CD14-positive monocyte (primary cell): ENCODE results near the gene TOLLIP. TPM values are rescaled to one million over a fixed set of nuclear protein-coding genes. Genes with fewer than 3 reads are reported as not detected.

Source experiments
- DNase-seq, 3 donors: peaks; one replicate each; pipeline ENCODE4 v3.0.0-alpha.2; 2011 to 2022
- H2AFZ ChIP-seq: 2 replicates; pipeline ENCODE4 v1.6.0; 2012; ENCODE audit warnings: mild to moderate bottlenecking, low read depth, low read length, inconsistent platforms; ENCODE audit not compliant: insufficient read depth, poor library complexity, severe bottlenecking
- H3K27ac ChIP-seq, 2 donors: 1 replicate in 1 of 2; 2 replicates in 1 of 2; pipeline ENCODE4 v1.5.1; 2012 to 2013; ENCODE audit warnings: low read length in 2 of 2, control low read depth in 1 of 2, inconsistent platforms in 1 of 2, low read depth in 1 of 2, mild to moderate bottlenecking in 1 of 2
- H3K27me3 ChIP-seq, 2 donors: one replicate each; pipeline versions ENCODE4 v1.6.0 to v1.6.1; 2011 to 2013; ENCODE audit warnings: low read length in 2 of 2; ENCODE audit not compliant: control insufficient read depth in 2 of 2, insufficient read depth in 2 of 2
- H3K36me3 ChIP-seq, 2 donors: replicated peaks in 1 of 2; 1 replicate in 1 of 2; 2 replicates in 1 of 2; pipeline versions ENCODE4 v1.5.1 to v1.6.1; 2012 to 2013; ENCODE audit warnings: low read length in 2 of 2, control low read depth in 1 of 2, inconsistent platforms in 1 of 2, mild to moderate bottlenecking in 1 of 2; ENCODE audit not compliant: insufficient read depth in 2 of 2, control insufficient read depth in 1 of 2
- H3K4me1 ChIP-seq, 2 donors: 1 replicate in 1 of 2; 2 replicates in 1 of 2; pipeline versions ENCODE4 v1.5.1 to v1.6.1; 2012 to 2013; ENCODE audit warnings: low read length in 2 of 2, control low read depth in 1 of 2, inconsistent platforms in 1 of 2, mild to moderate bottlenecking in 1 of 2, moderate library complexity in 1 of 2; ENCODE audit not compliant: insufficient read depth in 2 of 2, control insufficient read depth in 1 of 2
- H3K4me2 ChIP-seq: replicated peaks from 2 replicates; pipeline ENCODE3; 2012; ENCODE audit warnings: low read length, moderate library complexity, mild to moderate bottlenecking; ENCODE audit not compliant: poor library complexity, severe bottlenecking; ENCODE audit errors: extremely low read depth
- H3K4me3 ChIP-seq, 3 experiments: fragments of 200-600 bp in 1 of 3; sonication (generic) in 1 of 3; replicated peaks in 1 of 3; 1 replicate in 2 of 3; 2 replicates in 1 of 3; pipeline ENCODE4 v1.5.1; 2011 to 2013; ENCODE audit warnings: low read length in 3 of 3, mild to moderate bottlenecking in 3 of 3, control low read depth in 2 of 3, low read depth in 2 of 3, inconsistent platforms in 1 of 3, moderate library complexity in 1 of 3
- H3K79me2 ChIP-seq: 2 replicates; pipeline ENCODE4 v1.6.0; 2012; ENCODE audit warnings: mild to moderate bottlenecking, control low read depth, inconsistent platforms, low read length, moderate library complexity; ENCODE audit not compliant: insufficient read depth
- H3K9ac ChIP-seq: 2 replicates; pipeline ENCODE4 v1.6.0; 2017; ENCODE audit warnings: low read length, mild to moderate bottlenecking; ENCODE audit not compliant: insufficient read depth, poor library complexity, severe bottlenecking
- H3K9me3 ChIP-seq, 2 donors: replicated peaks in 1 of 2; 1 replicate in 1 of 2; 2 replicates in 1 of 2; pipeline versions ENCODE4 v1.5.1 to v1.6.1; 2012 to 2013; ENCODE audit warnings: low read length in 2 of 2, control low read depth in 1 of 2; ENCODE audit not compliant: control insufficient read depth in 1 of 2, insufficient read depth in 1 of 2
- H4K20me1 ChIP-seq: 2 replicates; pipeline ENCODE4 v1.6.0; 2012; ENCODE audit warnings: mild to moderate bottlenecking, low read length, control low read depth, moderate library complexity; ENCODE audit not compliant: insufficient read depth
- H3K27ac Mint-ChIP-seq, 7 donors: one replicate each; pipeline ENCODE4 v1.8.0; 2020; ENCODE audit warnings: mild to moderate bottlenecking in 7 of 7, mixed read lengths in 7 of 7, moderate library complexity in 6 of 7, inconsistent platforms in 2 of 7
- H3K27me3 Mint-ChIP-seq, 3 donors: one replicate each; pipeline ENCODE4 v1.8.0; 2021 to 2022; ENCODE audit warnings: low read depth in 3 of 3, mild to moderate bottlenecking in 3 of 3, mixed read lengths in 3 of 3, moderate library complexity in 3 of 3, inconsistent platforms in 1 of 3
- H3K36me3 Mint-ChIP-seq, 2 donors: one replicate each; pipeline ENCODE4 v1.8.0; 2020; ENCODE audit warnings: mixed read lengths in 2 of 2, inconsistent platforms in 1 of 2, mild to moderate bottlenecking in 1 of 2
- H3K4me1 Mint-ChIP-seq: one replicate; pipeline ENCODE4 v1.8.0; 2020; ENCODE audit warnings: mild to moderate bottlenecking, mixed read lengths
- H3K4me3 Mint-ChIP-seq, 2 donors: one replicate each; pipeline ENCODE4 v1.8.0; 2020; ENCODE audit warnings: mild to moderate bottlenecking in 2 of 2, mixed read lengths in 2 of 2, moderate library complexity in 1 of 2
- H3K9me3 Mint-ChIP-seq, 7 donors: one replicate each; pipeline ENCODE4 v1.8.0; 2020 to 2022; ENCODE audit warnings: mixed read lengths in 7 of 7, mild to moderate bottlenecking in 6 of 7, moderate library complexity in 6 of 7, inconsistent platforms in 2 of 7
- WGBS: methylation state at CpG from one replicate; pipeline ENCODE4 v1.1.5; 2013; ENCODE audit warnings: missing lambda C conversion rate; ENCODE audit not compliant: insufficient coverage; 5-methylcytosine and 5-hydroxymethylcytosine counted together
- intact Hi-C, 2 donors: fragments of 100-400 bp; cut with micrococcal nuclease; formaldehyde crosslinking; loops; one replicate each; pipeline versions ENCODE4 v1.15.0 to v1.15.1; 2023
- polyA plus RNA-seq, 3 donors: library from polyadenylated mRNA; depleted of rRNA in 1 of 3; unstranded in 2 of 3; stranded (reverse) in 1 of 3; fragments of 300-500 nt in 2 of 3; fragments of >200 nt in 1 of 3; fragmentation: Illumina TruSeq in 2 of 3; gene quantifications; 1 replicate in 2 of 3; 2 replicates in 1 of 3; pipeline ENCODE4 v1.2.3, GENCODE V29; 2012 to 2021
- TF ChIP-seq, protein P1 (sequence below): fragments of 200-600 bp; IDR thresholded peaks from one replicate; pipeline ENCODE4 v1.8.0; 2022; ENCODE audit warnings: antibody characterized with exemption, mild to moderate bottlenecking

TOLLIP gene
- polyA plus RNA-seq, 3 donors = 67.9 to 72.1 (median 71.7) TPM

DNA sequence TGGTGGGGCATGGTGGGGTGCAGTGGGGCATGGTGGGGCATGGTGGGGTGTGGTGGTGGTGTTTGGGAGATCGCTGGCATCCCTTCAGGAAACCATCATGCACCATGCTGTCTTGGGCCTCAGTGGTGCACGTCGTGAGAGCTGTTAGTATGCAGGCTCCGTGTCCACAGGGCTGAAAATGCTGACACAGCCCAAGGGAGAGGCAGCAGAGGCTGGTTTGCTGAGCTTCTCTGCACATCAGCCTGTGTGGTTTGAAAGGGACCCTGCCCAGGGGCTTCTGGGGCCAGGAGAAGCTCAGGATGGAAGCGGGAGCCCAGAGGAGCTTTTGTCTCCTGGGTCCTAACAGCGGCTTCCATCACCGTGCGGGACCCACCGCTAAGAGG, 56.3 kb downstream of the TOLLIP start:
- Histone ChIP-seq H3K4me3 (no peak overlapping the region), H4K20me1 (no peaks in the 10 kb centered on the region), H3K27me3 (no peaks in the 10 kb centered on the region), H3K9me3 (peaks cover 14 to 40% of the 10 kb centered on the region in 2 donors), H3K36me3 (no peaks in the 10 kb centered on the region), H2AFZ (no peak overlapping the region), H3K9ac (no peak overlapping the region), H3K79me2 (no peaks in the 10 kb centered on the region), H3K4me2 (no peak overlapping the region), H3K4me1 (no peaks in the 10 kb centered on the region), H3K27ac (no peak overlapping the region)
- TF ChIP-seq, protein P1, sequence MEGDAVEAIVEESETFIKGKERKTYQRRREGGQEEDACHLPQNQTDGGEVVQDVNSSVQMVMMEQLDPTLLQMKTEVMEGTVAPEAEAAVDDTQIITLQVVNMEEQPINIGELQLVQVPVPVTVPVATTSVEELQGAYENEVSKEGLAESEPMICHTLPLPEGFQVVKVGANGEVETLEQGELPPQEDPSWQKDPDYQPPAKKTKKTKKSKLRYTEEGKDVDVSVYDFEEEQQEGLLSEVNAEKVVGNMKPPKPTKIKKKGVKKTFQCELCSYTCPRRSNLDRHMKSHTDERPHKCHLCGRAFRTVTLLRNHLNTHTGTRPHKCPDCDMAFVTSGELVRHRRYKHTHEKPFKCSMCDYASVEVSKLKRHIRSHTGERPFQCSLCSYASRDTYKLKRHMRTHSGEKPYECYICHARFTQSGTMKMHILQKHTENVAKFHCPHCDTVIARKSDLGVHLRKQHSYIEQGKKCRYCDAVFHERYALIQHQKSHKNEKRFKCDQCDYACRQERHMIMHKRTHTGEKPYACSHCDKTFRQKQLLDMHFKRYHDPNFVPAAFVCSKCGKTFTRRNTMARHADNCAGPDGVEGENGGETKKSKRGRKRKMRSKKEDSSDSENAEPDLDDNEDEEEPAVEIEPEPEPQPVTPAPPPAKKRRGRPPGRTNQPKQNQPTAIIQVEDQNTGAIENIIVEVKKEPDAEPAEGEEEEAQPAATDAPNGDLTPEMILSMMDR = no peak
- peaks cover 0 to 4% (median 0%) of the 10 kb centered on the region in 3 donors for H3K27me3 Mint-ChIP-seq
- intact Hi-C loops = no loop called here
- 94% methylated on average over 8 of the region's 9 CpGs for WGBS
- peaks cover 27 to 44% (median 36%) of the 10 kb centered on the region in 7 donors for H3K9me3 Mint-ChIP-seq
- no peaks in the 10 kb centered on the region for H3K4me1 Mint-ChIP-seq
- no peaks in the 10 kb centered on the region for H3K36me3 Mint-ChIP-seq
- H3K27ac Mint-ChIP-seq = no peak overlapping the region
- DNase-seq = no peak
- H3K4me3 Mint-ChIP-seq = no peak overlapping the region

DNA sequence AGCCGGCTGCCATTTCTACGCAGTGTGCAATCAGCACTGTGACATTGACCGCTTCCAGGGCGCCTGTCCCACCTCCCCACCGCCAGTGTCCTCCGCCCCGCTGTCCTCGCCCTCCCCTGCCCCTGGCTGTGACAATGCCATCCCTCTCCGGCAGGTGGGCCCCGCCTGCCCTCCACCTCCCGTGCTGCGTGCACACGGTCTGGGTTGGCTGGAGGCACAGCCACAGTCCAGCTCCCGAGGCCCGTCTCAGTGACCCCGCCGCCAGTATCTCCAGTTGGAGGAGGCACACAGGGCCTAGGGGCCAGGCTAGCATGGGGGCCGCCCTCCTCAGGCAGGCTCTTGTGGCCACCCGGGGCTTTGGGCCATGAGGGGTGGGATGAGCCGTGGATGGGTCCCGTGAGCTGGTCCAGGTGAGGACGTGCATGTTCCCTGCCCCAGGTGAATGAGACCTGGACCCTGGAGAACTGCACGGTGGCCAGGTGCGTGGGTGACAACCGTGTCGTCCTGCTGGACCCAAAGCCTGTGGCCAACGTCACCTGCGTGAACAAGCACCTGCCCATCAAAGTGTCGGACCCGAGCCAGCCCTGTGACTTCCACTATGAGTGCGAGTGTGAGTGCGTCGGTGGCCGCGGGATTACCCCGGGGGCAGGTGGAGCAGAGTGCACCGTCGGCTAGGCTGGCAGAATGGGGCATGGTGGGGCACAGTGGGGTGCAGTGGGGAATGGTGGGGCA, 56.9 kb downstream of the TOLLIP start:
- Histone ChIP-seq H3K4me3 (no peak overlapping the region), H4K20me1 (no peaks in the 10 kb centered on the region), H3K27ac (no peak overlapping the region), H3K79me2 (no peaks in the 10 kb centered on the region), H3K27me3 (no peaks in the 10 kb centered on the region), H3K36me3 (no peaks in the 10 kb centered on the region), H3K9me3 (peaks cover 14 to 40% of the 10 kb centered on the region in 2 donors), H2AFZ (no peak overlapping the region), H3K4me1 (no peaks in the 10 kb centered on the region), H3K9ac (no peak overlapping the region), H3K4me2 (no peak overlapping the region)
- Mint-ChIP-seq H3K4me3 (no peak overlapping the region), H3K27me3 (peaks cover 0 to 4% (median 0%) of the 10 kb centered on the region in 3 donors), H3K4me1 (no peaks in the 10 kb centered on the region), H3K36me3 (no peaks in the 10 kb centered on the region), H3K9me3 (peaks cover 29 to 45% (median 39%) of the 10 kb centered on the region in 7 donors), H3K27ac (no peak overlapping the region)
- DNase-seq = no peak
- WGBS = 97% methylated on average over 38 of the region's 38 CpGs
- TF ChIP-seq, protein P1 = no peak
- intact Hi-C loops = no loop called here
